ENCODE results near the gene BUB1B. TPM values are rescaled to one million over a fixed set of nuclear protein-coding genes. Genes with fewer than 3 reads are reported as not detected.
"Not testable (repeated sequence)": the region's sequence is repeated elsewhere in the genome, so short reads cannot be mapped to it uniquely, and the experiment has no call there.

The BUB1B gene
- total RNA-seq, 6 donors from 2014 or later = 0.79 to 12.1 (median 2.7) TPM; not detected in 1

- peak; percentile 53 to 80 for ATAC-seq (ENCODE audit: low FRiP score in 2 of 2)
- 29 to 37% methylated on average over 8 of the region's 8 CpGs for WGBS, 2 donors
These were observed 45.2 kb upstream of the BUB1B start for GRCh38 chr15:40115670-40116093.

GRCh38 chr15:40118473-40118872 lies 42.4 kb upstream of the BUB1B start:
- DNase-seq = no peak
- no peak overlapping the region for H3K27ac ChIP-seq
- TF ChIP-seq POLR2AphosphoS5 (IDR thresholded peaks at IDR 0.05) = no peak
- no peak for TF ChIP-seq CTCF (IDR thresholded peaks at IDR 0.05)
- no peak for TF ChIP-seq POLR2A (IDR thresholded peaks at IDR 0.05)
- TF ChIP-seq EP300 (IDR thresholded peaks at IDR 0.05) = no peak
- H3K36me3 ChIP-seq = no peaks in the 10 kb centered on the region
- no peaks in the 10 kb centered on the region for H3K9me3 ChIP-seq
- peaks cover 0 to 8% (median 2%) of the 10 kb centered on the region in 4 donors for H3K4me1 ChIP-seq
- 84 to 86% methylated on average over 3 of the region's 3 CpGs for WGBS, 2 donors
- H3K4me3 ChIP-seq = no peak overlapping the region
- no peaks in the 10 kb centered on the region for H3K27me3 ChIP-seq
- ATAC-seq (ENCODE audit: low FRiP score in 2 of 2) = no peak

More at GRCh38 chr15:40115670-40116093, 45.2 kb upstream of the BUB1B start:
- Histone ChIP-seq H3K27ac (no peak overlapping the region), H3K4me3 (no peak overlapping the region), H3K4me1 (peaks cover 0 to 8% (median 2%) of the 10 kb centered on the region in 4 donors), H3K27me3 (no peaks in the 10 kb centered on the region), H3K36me3 (no peaks in the 10 kb centered on the region), H3K9me3 (no peaks in the 10 kb centered on the region)
- peak; percentile 67 to 86 for DNase-seq
- TF ChIP-seq POLR2A (IDR thresholded peaks at IDR 0.05) (no peak), CTCF (IDR thresholded peaks at IDR 0.05) (no peak), POLR2AphosphoS5 (IDR thresholded peaks at IDR 0.05) (no peak), EP300 (IDR thresholded peaks at IDR 0.05) (no peak)

GRCh38 chr15:40121911-40122638 lies 38.8 kb upstream of the BUB1B start:
- no peak overlapping the region for H3K4me3 ChIP-seq
- no peaks in the 10 kb centered on the region for H3K9me3 ChIP-seq
- H3K36me3 ChIP-seq = no peaks in the 10 kb centered on the region
- WGBS, 2 donors = 61 to 68% methylated on average over 6 of the region's 6 CpGs
- TF ChIP-seq CTCF (IDR thresholded peaks at IDR 0.05) (no peak), POLR2A (IDR thresholded peaks at IDR 0.05) (peak in 1 of 4 donors; percentile 19), POLR2AphosphoS5 (IDR thresholded peaks at IDR 0.05) (peak in 1 of 2 donors; percentile 14), EP300 (IDR thresholded peaks at IDR 0.05) (no peak)
- no peaks in the 10 kb centered on the region for H3K4me1 ChIP-seq
- H3K27ac ChIP-seq = peak overlapping the region in 1 of 4 donors; percentile 49
- DNase-seq = no peak
- no peaks in the 10 kb centered on the region for H3K27me3 ChIP-seq
- ATAC-seq (ENCODE audit: low FRiP score in 2 of 2) = peak in 1 of 2 donors; percentile 88

GRCh38 chr15:40122989-40123388 lies 37.9 kb upstream of the BUB1B start:
- not testable (repeated sequence) for H3K4me3 ChIP-seq; H3K27me3 ChIP-seq; ATAC-seq (ENCODE audit: low FRiP score in 2 of 2); H3K9me3 ChIP-seq; DNase-seq; H3K4me1 ChIP-seq; H3K36me3 ChIP-seq
- 100% methylated on average over 1 of the region's 1 CpG for WGBS, 2 donors
- peak overlapping the region in 1 of 4 donors; percentile 49 for H3K27ac ChIP-seq

GRCh38 chr15:40123863-40124262 lies 37.0 kb upstream of the BUB1B start:
- DNase-seq; H3K27ac ChIP-seq; H3K4me3 ChIP-seq; H3K36me3 ChIP-seq; H3K27me3 ChIP-seq; H3K9me3 ChIP-seq; H3K4me1 ChIP-seq; ATAC-seq (ENCODE audit: low FRiP score in 2 of 2): not testable (repeated sequence)
- WGBS, 2 donors = 92 to 93% methylated on average over 5 of the region's 5 CpGs

- ATAC-seq (ENCODE audit: low FRiP score in 2 of 2); DNase-seq; H3K4me3 ChIP-seq; H3K27me3 ChIP-seq; H3K9me3 ChIP-seq; H3K4me1 ChIP-seq; H3K27ac ChIP-seq; H3K36me3 ChIP-seq: not testable (repeated sequence)
- WGBS, 2 donors = 78 to 93% methylated on average over 3 of the region's 3 CpGs
These were observed 36.5 kb upstream of the BUB1B start for GRCh38 chr15:40124333-40124732.

GRCh38 chr15:40124807-40125285 lies 36.0 kb upstream of the BUB1B start:
- not testable (repeated sequence) for H3K27me3 ChIP-seq, H3K4me1 ChIP-seq, H3K4me3 ChIP-seq, H3K36me3 ChIP-seq, H3K9me3 ChIP-seq, DNase-seq, H3K27ac ChIP-seq
- 67 to 77% methylated on average over 4 to 5 of the region's 5 CpGs for WGBS, 2 donors
- ATAC-seq (ENCODE audit: low FRiP score in 2 of 2) = peak in 1 of 2 donors; percentile 56
